Jurkat, Clone E6-1 (cell line): ENCODE data around the gene CD82.
"Not testable (repeated sequence)": the region's sequence is repeated elsewhere in the genome, so short reads cannot be mapped to it uniquely, and the experiment has no call there.

Experiments
- DNase-seq: peaks from one replicate; pipeline ENCODE4 v3.0.0-alpha.2; 2011; ENCODE audit warnings: low read depth, low spot score
- H3K4me3 ChIP-seq: 2 replicates; pipeline ENCODE4 v1.5.1; 2011; ENCODE audit warnings: mild to moderate bottlenecking, low read length, control low read depth, moderate library complexity

The CD82 gene

GRCh38 chr11:44531636-44532035, 33.8 kb upstream of the CD82 start:
- no peak for DNase-seq
- no peak overlapping the region for H3K4me3 ChIP-seq

GRCh38 chr11:44532809-44533208, 32.7 kb upstream of the CD82 start:
- no peak for DNase-seq
- H3K4me3 ChIP-seq: no peak overlapping the region

- DNase-seq: no peak
These were observed 31.3 kb upstream of the CD82 start for GRCh38 chr11:44533921-44534711.

GRCh38 chr11:44535191-44535980, 30.1 kb upstream of the CD82 start:
- no peak overlapping the region for H3K4me3 ChIP-seq
- no peak for DNase-seq

More at GRCh38 chr11:44533921-44534711, 31.3 kb upstream of the CD82 start:
- H3K4me3 ChIP-seq: no peak overlapping the region

- no peak overlapping the region for H3K4me3 ChIP-seq
- DNase-seq: no peak
These were observed 28.5 kb upstream of the CD82 start for GRCh38 chr11:44536788-44537516.

GRCh38 chr11:44537679-44538078, 27.8 kb upstream of the CD82 start:
- DNase-seq: no peak
- no peak overlapping the region for H3K4me3 ChIP-seq

GRCh38 chr11:44538375-44539054, 26.9 kb upstream of the CD82 start:
- no peak overlapping the region; the same call in 1 of the 2 replicates for H3K4me3 ChIP-seq
- DNase-seq: peak; percentile 35

GRCh38 chr11:44539971-44540370, 25.5 kb upstream of the CD82 start:
- DNase-seq: no peak
- H3K4me3 ChIP-seq: no peak overlapping the region

GRCh38 chr11:44540667-44541066, 24.8 kb upstream of the CD82 start:
- H3K4me3 ChIP-seq: no peak overlapping the region
- no peak for DNase-seq

GRCh38 chr11:44542372-44542771, 23.1 kb upstream of the CD82 start:
- H3K4me3 ChIP-seq: no peak overlapping the region
- no peak for DNase-seq

- not testable (repeated sequence) for DNase-seq
These were observed 18.5 kb upstream of the CD82 start for GRCh38 chr11:44546984-44547383.

GRCh38 chr11:44547534-44547933, 17.9 kb upstream of the CD82 start:
- not testable (repeated sequence) for DNase-seq, H3K4me3 ChIP-seq

More at GRCh38 chr11:44546984-44547383, 18.5 kb upstream of the CD82 start:
- H3K4me3 ChIP-seq: not testable (repeated sequence)

GRCh38 chr11:44548032-44548695, 17.3 kb upstream of the CD82 start:
- DNase-seq: no peak
- H3K4me3 ChIP-seq: no peak overlapping the region

GRCh38 chr11:44548961-44549749, 16.3 kb upstream of the CD82 start:
- H3K4me3 ChIP-seq, DNase-seq: not testable (repeated sequence)

GRCh38 chr11:44550123-44550522, 15.3 kb upstream of the CD82 start:
- DNase-seq: no peak
- no peak overlapping the region for H3K4me3 ChIP-seq

GRCh38 chr11:44551456-44552139, 13.9 kb upstream of the CD82 start:
- no peak for DNase-seq
- H3K4me3 ChIP-seq: no peak overlapping the region

GRCh38 chr11:44555031-44555800, 10.2 kb upstream of the CD82 start:
- no peak overlapping the region for H3K4me3 ChIP-seq
- DNase-seq: no peak
